Measurements from ENCODE around the gene LTO1.

Gene LTO1

DNA sequence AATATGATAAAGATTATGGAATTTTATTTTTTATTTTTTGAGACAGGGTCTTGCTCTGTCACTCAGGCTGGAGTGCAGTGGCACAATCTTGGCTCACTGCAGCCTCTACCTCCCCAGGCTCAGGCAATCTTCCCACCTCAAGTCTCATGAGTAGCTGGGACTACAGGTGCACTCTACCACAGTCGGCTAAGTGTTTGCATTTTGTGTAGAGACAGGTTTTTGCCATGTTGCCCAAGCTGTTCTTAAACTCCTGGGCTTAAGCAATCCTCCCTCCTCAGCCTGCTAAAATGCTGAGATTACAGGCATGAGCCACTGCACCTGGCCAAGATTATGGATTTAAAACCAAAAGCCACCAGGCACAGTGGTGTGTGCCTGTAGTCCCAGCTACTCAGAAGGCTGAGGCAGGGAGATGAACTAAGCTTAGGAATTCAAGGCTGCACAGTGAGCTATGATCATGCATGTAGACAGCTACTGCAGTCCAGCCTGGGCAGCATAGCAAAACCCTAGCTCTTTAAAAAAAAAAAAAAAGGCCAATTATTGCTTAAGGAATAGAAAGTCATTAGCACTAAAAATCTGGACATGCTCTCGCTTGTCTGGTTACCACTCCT is 54.4 kb downstream of the LTO1 start:
- DNase-seq (ENCODE audit: low read depth) = no peak
- H3K4me3 ChIP-seq (ENCODE audit: low read depth, low read length) = no peak overlapping the region

DNA sequence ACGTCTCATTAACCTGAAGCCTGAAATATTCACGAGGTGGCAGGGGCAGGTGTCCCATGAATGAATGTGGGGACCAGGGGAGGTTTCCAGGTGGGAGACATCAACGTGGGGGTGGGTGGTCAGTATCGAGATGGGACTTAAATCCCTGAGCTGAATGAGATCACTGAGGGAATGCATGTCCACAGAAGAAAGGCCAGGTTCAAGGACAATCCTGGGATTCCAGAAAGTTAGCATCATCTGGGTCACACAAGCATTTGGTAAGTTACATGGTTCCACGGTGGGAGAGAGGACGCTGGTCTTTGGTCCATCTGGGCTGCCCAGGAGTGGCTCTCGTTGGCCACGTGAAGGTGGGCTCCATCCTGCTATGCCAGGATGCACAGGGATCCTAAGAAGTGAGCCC is 56.9 kb downstream of the LTO1 start:
- no peak for DNase-seq (ENCODE audit: low read depth)
- TF ChIP-seq, protein P1, sequence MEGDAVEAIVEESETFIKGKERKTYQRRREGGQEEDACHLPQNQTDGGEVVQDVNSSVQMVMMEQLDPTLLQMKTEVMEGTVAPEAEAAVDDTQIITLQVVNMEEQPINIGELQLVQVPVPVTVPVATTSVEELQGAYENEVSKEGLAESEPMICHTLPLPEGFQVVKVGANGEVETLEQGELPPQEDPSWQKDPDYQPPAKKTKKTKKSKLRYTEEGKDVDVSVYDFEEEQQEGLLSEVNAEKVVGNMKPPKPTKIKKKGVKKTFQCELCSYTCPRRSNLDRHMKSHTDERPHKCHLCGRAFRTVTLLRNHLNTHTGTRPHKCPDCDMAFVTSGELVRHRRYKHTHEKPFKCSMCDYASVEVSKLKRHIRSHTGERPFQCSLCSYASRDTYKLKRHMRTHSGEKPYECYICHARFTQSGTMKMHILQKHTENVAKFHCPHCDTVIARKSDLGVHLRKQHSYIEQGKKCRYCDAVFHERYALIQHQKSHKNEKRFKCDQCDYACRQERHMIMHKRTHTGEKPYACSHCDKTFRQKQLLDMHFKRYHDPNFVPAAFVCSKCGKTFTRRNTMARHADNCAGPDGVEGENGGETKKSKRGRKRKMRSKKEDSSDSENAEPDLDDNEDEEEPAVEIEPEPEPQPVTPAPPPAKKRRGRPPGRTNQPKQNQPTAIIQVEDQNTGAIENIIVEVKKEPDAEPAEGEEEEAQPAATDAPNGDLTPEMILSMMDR (IDR thresholded peaks at IDR 0.05; ENCODE audit: control insufficient read depth, extremely low read depth, insufficient read depth) = no peak
- H3K4me3 ChIP-seq (ENCODE audit: low read depth, low read length) = no peak overlapping the region

More for the DNA sequence above, 54.4 kb downstream of the LTO1 start:
- TF ChIP-seq, protein P1 (IDR thresholded peaks at IDR 0.05; ENCODE audit: control insufficient read depth, extremely low read depth, insufficient read depth) = no peak

DNA sequence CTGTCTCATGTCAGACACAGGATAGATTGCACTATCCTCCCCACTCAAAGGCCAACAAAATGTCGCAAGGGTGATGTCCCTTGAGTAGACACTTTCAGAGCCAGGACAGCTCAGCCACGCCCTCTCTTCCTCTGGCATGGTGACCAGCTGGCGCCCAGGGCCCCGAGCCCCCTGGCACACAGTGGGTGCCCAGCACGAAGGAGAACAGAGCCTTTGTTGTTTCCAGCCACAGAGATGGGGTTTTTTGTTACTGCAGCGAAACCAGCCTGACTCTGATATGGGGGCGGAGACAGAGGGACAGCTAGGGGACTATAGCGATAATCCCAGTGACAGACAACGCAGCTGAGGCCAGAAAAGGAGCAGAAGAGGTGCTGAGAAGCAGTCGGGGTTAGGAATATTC is 57.5 kb downstream of the LTO1 start:
- H3K4me3 ChIP-seq (ENCODE audit: low read depth, low read length) = no peak overlapping the region
- TF ChIP-seq, protein P1 (IDR thresholded peaks at IDR 0.05; ENCODE audit: control insufficient read depth, extremely low read depth, insufficient read depth) = no peak
- DNase-seq (ENCODE audit: low read depth) = no peak

DNA sequence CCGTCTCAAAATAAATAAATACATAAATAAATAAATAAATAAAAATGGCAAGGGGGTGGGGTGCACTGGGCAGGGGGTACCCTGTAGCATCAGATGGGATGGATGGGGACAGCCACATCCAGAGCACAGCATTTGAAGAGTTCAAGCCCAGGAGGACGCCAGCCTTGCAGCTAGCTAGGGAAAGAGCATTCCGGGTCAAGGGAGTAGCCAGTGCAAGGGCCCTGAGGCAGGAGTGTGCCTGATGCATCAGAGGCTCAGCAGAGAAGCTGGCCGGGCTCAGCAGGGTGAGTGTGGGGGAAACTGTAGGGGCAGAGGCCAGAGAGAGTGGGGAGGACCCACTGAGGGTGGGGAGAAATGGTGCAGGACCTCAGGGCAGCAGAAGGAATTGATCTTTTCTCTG is 57.9 kb downstream of the LTO1 start:
- TF ChIP-seq, protein P1 (IDR thresholded peaks at IDR 0.05; ENCODE audit: control insufficient read depth, extremely low read depth, insufficient read depth) = no peak
- no peak for DNase-seq (ENCODE audit: low read depth)
- H3K4me3 ChIP-seq (ENCODE audit: low read depth, low read length) = no peak overlapping the region
